ENCODE data around the gene PDGFD.

Gene PDGFD

GRCh38 chr11:104164028-104164520 is at the start of gene PDGFD:
PDGFD (minus strand) TSS chr11:104164147.
- peak in 1 of 2 donors; percentile 23 for DNase-seq

- no peak for DNase-seq
Measured at GRCh38 chr11:104206936-104207335, 43.0 kb upstream of the PDGFD start.

- no peak for DNase-seq
Measured at GRCh38 chr11:104205838-104206237, 41.9 kb upstream of the PDGFD start.

GRCh38 chr11:104200688-104201087 is 36.7 kb upstream of the PDGFD start:
- no peak for DNase-seq

GRCh38 chr11:104199053-104199452 is 35.1 kb upstream of the PDGFD start:
- no peak for DNase-seq

GRCh38 chr11:104198576-104198975 is 34.6 kb upstream of the PDGFD start:
- no peak for DNase-seq

- DNase-seq: no peak
Measured at GRCh38 chr11:104191124-104191523, 27.2 kb upstream of the PDGFD start.

GRCh38 chr11:104183593-104183992 is 19.6 kb upstream of the PDGFD start:
- no peak for DNase-seq

- no peak for DNase-seq
Measured at GRCh38 chr11:104175769-104176168, 11.8 kb upstream of the PDGFD start.

GRCh38 chr11:104169091-104169490 is 5.1 kb upstream of the PDGFD start:
- no peak for DNase-seq

GRCh38 chr11:104165014-104165413 is 1.1 kb upstream of the PDGFD start:
- no peak for DNase-seq

- DNase-seq: no peak
Measured at GRCh38 chr11:104163100-104164027, 583 bp downstream of the PDGFD start.

- no peak for DNase-seq
Measured at GRCh38 chr11:104161751-104162450, 2.0 kb downstream of the PDGFD start.

GRCh38 chr11:104159356-104159755 is 4.6 kb downstream of the PDGFD start:
- DNase-seq: no peak

- DNase-seq: no peak
Measured at GRCh38 chr11:104155375-104155774, 8.6 kb downstream of the PDGFD start.

- DNase-seq: no peak
Measured at GRCh38 chr11:104154296-104154695, 9.7 kb downstream of the PDGFD start.

- no peak for DNase-seq
Measured at GRCh38 chr11:104152941-104153505, 10.9 kb downstream of the PDGFD start.

- no peak for DNase-seq
Measured at GRCh38 chr11:104151404-104152204, 12.3 kb downstream of the PDGFD start.

- no peak for DNase-seq
Measured at GRCh38 chr11:104148706-104149105, 15.2 kb downstream of the PDGFD start.

GRCh38 chr11:104148074-104148473 is 15.9 kb downstream of the PDGFD start:
- no peak for DNase-seq

- DNase-seq: no peak
Measured at GRCh38 chr11:104146943-104147342, 17.0 kb downstream of the PDGFD start.

- DNase-seq: no peak
Measured at GRCh38 chr11:104146421-104146820, 17.5 kb downstream of the PDGFD start.

GRCh38 chr11:104145062-104145461 is 18.9 kb downstream of the PDGFD start:
- no peak for DNase-seq

All from stimulated activated CD4-positive, alpha-beta T cell treated with anti-CD3 and anti-CD28 coated beads, Interleukin-2, amount 100 ng/mL, for 24 hours (primary cell).